ENCODE data around the gene F3. TPM values are rescaled to one million over a fixed set of nuclear protein-coding genes. Genes with fewer than 3 reads are reported as not detected.

The F3 gene
- total RNA-seq, 2 experiments from 2014 or later, result not detected

GRCh38 chr1:94559921-94560320, 18.4 kb upstream of the F3 start:
- DNase-seq (no peak), ATAC-seq (ENCODE audit: poor library complexity) (no peak)
- Mint-ChIP-seq H3K36me3 (ENCODE audit: low read depth) (no peaks in the 10 kb centered on the region), H3K27ac (no peak overlapping the region), H3K4me3 (no peak overlapping the region), H3K27me3 (peaks cover 4% of the 10 kb centered on the region), H3K4me1 (ENCODE audit: low read depth) (no peaks in the 10 kb centered on the region), H3K9me3 (no peaks in the 10 kb centered on the region)
- H3K27me3 ChIP-seq (ENCODE audit: control insufficient read depth in 1 of 2, insufficient read depth in 2 of 2, low read length in 2 of 2), result no peaks in the 10 kb centered on the region
- no peak overlapping the region for H3K27ac ChIP-seq (ENCODE audit: low read depth in 1 of 2, low read length in 2 of 2)
- H3K4me1 ChIP-seq (ENCODE audit: insufficient read depth, low read length), result no peaks in the 10 kb centered on the region
- no peak overlapping the region for H3K4me3 ChIP-seq (ENCODE audit: low read length)
- TF ChIP-seq CTCF (IDR thresholded peaks at IDR 0.05), result no peak
- intact Hi-C loops (cut with DNase I, micrococcal nuclease), result no loop called here
- no peaks in the 10 kb centered on the region for H3K36me3 ChIP-seq (ENCODE audit: insufficient read depth, low read length)
- CTCF ChIA-PET, result no interaction called here
- H3K9me3 ChIP-seq (ENCODE audit: control insufficient read depth in 1 of 2, insufficient read depth in 1 of 2, low read length in 2 of 2), result no peaks in the 10 kb centered on the region
- POLR2A ChIA-PET, result no interaction called here

GRCh38 chr1:94555091-94555490, 13.5 kb upstream of the F3 start:
- TF ChIP-seq CTCF (IDR thresholded peaks at IDR 0.05), result no peak

GRCh38 chr1:94554580-94554979, 13.0 kb upstream of the F3 start:
- Histone ChIP-seq H3K27me3 (ENCODE audit: control insufficient read depth in 1 of 2, insufficient read depth in 2 of 2, low read length in 2 of 2) (peaks cover 0 to 5% of the 10 kb centered on the region in 2 experiments), H3K36me3 (ENCODE audit: insufficient read depth, low read length) (no peaks in the 10 kb centered on the region), H3K27ac (ENCODE audit: low read depth in 1 of 2, low read length in 2 of 2) (no peak overlapping the region), H3K9me3 (ENCODE audit: control insufficient read depth in 1 of 2, insufficient read depth in 1 of 2, low read length in 2 of 2) (no peaks in the 10 kb centered on the region), H3K4me1 (ENCODE audit: insufficient read depth, low read length) (no peaks in the 10 kb centered on the region), H3K4me3 (ENCODE audit: low read length) (no peak overlapping the region)
- Mint-ChIP-seq H3K4me1 (ENCODE audit: low read depth) (no peaks in the 10 kb centered on the region), H3K27ac (no peak overlapping the region), H3K9me3 (no peaks in the 10 kb centered on the region), H3K4me3 (no peak overlapping the region), H3K27me3 (peaks cover 19% of the 10 kb centered on the region), H3K36me3 (ENCODE audit: low read depth) (no peaks in the 10 kb centered on the region)
- POLR2A ChIA-PET, result no interaction called here
- ATAC-seq (ENCODE audit: poor library complexity), result no peak
- DNase-seq, result no peak
- TF ChIP-seq CTCF (IDR thresholded peaks at IDR 0.05), result no peak
- intact Hi-C loops (cut with DNase I, micrococcal nuclease), result no loop called here
- CTCF ChIA-PET, result no interaction called here

More at GRCh38 chr1:94555091-94555490, 13.5 kb upstream of the F3 start:
- no peaks in the 10 kb centered on the region for H3K36me3 Mint-ChIP-seq (ENCODE audit: low read depth)
- H3K27ac ChIP-seq (ENCODE audit: low read depth in 1 of 2, low read length in 2 of 2), result no peak overlapping the region
- ChIA-PET CTCF (no interaction called here), POLR2A (no interaction called here)
- peaks cover 0 to 3% of the 10 kb centered on the region in 2 experiments for H3K27me3 ChIP-seq (ENCODE audit: control insufficient read depth in 1 of 2, insufficient read depth in 2 of 2, low read length in 2 of 2)
- H3K9me3 Mint-ChIP-seq, result no peaks in the 10 kb centered on the region
- no peaks in the 10 kb centered on the region for H3K9me3 ChIP-seq (ENCODE audit: control insufficient read depth in 1 of 2, insufficient read depth in 1 of 2, low read length in 2 of 2)
- H3K4me1 Mint-ChIP-seq (ENCODE audit: low read depth), result no peaks in the 10 kb centered on the region
- H3K4me3 Mint-ChIP-seq, result no peak overlapping the region
- H3K27ac Mint-ChIP-seq, result no peak overlapping the region
- no peaks in the 10 kb centered on the region for H3K4me1 ChIP-seq (ENCODE audit: insufficient read depth, low read length)
- DNase-seq (no peak), ATAC-seq (ENCODE audit: poor library complexity) (no peak)
- H3K36me3 ChIP-seq (ENCODE audit: insufficient read depth, low read length), result no peaks in the 10 kb centered on the region
- intact Hi-C loops (cut with DNase I, micrococcal nuclease), result no loop called here
- peaks cover 13% of the 10 kb centered on the region for H3K27me3 Mint-ChIP-seq
- H3K4me3 ChIP-seq (ENCODE audit: low read length), result no peak overlapping the region

Measured in CD4-positive, alpha-beta T cell (primary cell).